Measurements from ENCODE around the gene CAMK4. TPM values are rescaled to one million over a fixed set of nuclear protein-coding genes. Genes with fewer than 3 reads are reported as not detected.

Gene CAMK4
- total RNA-seq, 4 donors from 2014 or later = 0.49 to 4.1 (median 0.94) TPM

DNA sequence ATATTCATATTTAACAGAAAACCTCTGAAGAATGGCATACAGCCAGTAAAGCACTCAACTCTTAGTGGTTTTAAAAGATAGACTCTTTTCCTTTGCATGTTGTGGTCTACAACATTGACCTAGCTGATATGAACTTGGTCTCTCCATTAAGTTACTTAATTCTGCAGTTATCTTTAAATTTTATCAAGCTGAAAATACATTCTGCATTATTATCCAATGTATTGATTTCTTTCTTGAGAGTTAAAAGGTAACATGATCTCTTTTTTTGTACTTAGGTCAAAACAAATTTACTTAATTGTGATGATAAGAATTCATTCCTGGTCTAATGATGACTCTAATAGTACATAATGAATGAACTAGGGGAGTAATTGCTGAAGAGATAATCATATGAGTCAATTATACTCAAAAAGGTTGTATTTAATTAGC, 155.2 kb downstream of the CAMK4 start:
- H3K4me3 ChIP-seq (ENCODE audit: low read depth, poor library complexity, severe bottlenecking) = no peak overlapping the region
- DNase-seq (ENCODE audit: low spot score in 2 of 2) = no peak
- TF ChIP-seq POLR2A (IDR thresholded peaks at IDR 0.05) = no peak
- TF ChIP-seq, protein P1, sequence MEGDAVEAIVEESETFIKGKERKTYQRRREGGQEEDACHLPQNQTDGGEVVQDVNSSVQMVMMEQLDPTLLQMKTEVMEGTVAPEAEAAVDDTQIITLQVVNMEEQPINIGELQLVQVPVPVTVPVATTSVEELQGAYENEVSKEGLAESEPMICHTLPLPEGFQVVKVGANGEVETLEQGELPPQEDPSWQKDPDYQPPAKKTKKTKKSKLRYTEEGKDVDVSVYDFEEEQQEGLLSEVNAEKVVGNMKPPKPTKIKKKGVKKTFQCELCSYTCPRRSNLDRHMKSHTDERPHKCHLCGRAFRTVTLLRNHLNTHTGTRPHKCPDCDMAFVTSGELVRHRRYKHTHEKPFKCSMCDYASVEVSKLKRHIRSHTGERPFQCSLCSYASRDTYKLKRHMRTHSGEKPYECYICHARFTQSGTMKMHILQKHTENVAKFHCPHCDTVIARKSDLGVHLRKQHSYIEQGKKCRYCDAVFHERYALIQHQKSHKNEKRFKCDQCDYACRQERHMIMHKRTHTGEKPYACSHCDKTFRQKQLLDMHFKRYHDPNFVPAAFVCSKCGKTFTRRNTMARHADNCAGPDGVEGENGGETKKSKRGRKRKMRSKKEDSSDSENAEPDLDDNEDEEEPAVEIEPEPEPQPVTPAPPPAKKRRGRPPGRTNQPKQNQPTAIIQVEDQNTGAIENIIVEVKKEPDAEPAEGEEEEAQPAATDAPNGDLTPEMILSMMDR (IDR thresholded peaks at IDR 0.05) = no peak
- intact Hi-C loops (cut with DNase I; ENCODE audit: low total_unique reads) = no loop called here

DNA sequence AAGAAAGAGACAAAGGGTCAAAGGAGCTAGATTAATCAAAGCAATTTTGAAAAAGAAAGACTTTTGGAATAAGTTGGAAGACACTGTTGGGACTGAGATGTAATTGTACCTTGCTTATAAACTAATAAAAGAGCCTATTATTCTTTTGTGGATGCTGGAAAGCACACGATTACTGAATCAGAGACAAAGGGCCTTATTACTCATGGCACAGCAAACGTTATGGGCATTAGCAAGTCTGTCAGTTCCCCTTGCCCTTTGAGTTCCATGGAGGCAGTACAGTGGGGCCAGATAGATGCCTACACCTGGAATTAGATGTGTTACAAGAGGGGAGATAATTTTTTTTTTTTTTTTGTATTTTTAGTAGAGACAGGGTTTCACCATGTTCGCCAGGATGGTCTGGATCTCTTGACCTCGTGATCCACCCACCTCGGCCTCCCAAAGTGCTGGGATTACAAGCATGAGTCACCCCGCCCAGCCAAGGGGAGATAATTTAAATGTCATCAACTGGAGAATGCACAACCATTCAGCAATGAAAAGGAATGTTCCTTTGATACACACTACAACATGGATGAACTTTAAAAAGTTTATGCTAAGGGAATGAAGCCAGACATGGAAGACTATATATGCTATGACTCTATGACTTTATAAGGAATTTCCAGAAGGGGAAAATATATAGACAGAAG, 159.2 kb downstream of the CAMK4 start:
- DNase-seq (ENCODE audit: low spot score in 2 of 2) = no peak
- no peak overlapping the region for H3K4me3 ChIP-seq (ENCODE audit: low read depth, poor library complexity, severe bottlenecking)
- 83% methylated on average over 6 of the region's 6 CpGs for WGBS, 2 donors
- TF ChIP-seq, protein P1 (IDR thresholded peaks at IDR 0.05) = no peak
- no peak for TF ChIP-seq POLR2A (IDR thresholded peaks at IDR 0.05)
- intact Hi-C loops (cut with DNase I; ENCODE audit: low total_unique reads) = no loop called here

DNA sequence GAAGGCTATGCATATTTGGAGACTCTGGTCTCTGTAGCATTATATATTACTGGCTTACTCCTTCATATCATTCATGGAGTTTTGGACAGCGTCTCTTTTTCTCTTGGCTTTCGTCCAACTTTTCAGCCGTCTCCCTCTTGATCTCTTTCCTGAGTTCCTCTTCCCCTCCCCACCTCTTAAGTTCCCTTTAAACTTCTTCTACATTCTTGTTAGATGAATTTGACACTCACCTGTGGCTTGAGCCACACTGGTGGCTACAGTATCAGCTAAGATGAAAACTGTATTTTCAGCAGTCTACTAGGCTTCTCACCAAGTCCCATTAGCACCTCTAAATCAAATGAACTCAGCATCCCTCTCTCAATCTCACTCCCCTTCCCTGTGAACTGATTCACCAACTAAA, 160.0 kb downstream of the CAMK4 start:
- no peak for DNase-seq (ENCODE audit: low spot score in 2 of 2)
- H3K4me3 ChIP-seq (ENCODE audit: low read depth, poor library complexity, severe bottlenecking) = no peak overlapping the region
- WGBS, 2 donors = 10 to 11% methylated on average over 3 of the region's 3 CpGs
- TF ChIP-seq, protein P1 (IDR thresholded peaks at IDR 0.05) = no peak
- no peak for TF ChIP-seq POLR2A (IDR thresholded peaks at IDR 0.05)
- intact Hi-C loops (cut with DNase I; ENCODE audit: low total_unique reads) = no loop called here

DNA sequence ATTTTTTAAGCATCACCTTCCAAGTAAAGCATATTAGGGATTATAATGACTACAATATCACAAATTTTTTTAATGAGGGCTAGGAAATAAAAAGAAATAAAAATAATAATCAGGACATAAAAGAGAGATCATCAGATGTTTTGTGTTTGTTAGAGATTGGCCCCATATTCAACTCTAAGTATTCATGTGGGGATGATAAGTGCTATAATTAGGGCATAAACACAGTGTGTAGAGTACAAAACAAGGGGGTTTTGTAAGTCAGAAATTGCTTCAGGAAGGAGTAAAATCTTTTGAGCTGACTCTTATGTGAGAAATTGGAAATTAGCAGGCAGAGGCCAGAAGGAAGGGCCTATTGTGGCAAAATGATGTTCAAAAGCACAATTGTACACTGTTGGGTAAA, 160.9 kb downstream of the CAMK4 start:
- no peak for TF ChIP-seq POLR2A (IDR thresholded peaks at IDR 0.05)
- TF ChIP-seq, protein P1 (IDR thresholded peaks at IDR 0.05) = no peak
- DNase-seq (ENCODE audit: low spot score in 2 of 2) = no peak
- intact Hi-C loops (cut with DNase I; ENCODE audit: low total_unique reads) = no loop called here
- no peak overlapping the region for H3K4me3 ChIP-seq (ENCODE audit: low read depth, poor library complexity, severe bottlenecking)

DNA sequence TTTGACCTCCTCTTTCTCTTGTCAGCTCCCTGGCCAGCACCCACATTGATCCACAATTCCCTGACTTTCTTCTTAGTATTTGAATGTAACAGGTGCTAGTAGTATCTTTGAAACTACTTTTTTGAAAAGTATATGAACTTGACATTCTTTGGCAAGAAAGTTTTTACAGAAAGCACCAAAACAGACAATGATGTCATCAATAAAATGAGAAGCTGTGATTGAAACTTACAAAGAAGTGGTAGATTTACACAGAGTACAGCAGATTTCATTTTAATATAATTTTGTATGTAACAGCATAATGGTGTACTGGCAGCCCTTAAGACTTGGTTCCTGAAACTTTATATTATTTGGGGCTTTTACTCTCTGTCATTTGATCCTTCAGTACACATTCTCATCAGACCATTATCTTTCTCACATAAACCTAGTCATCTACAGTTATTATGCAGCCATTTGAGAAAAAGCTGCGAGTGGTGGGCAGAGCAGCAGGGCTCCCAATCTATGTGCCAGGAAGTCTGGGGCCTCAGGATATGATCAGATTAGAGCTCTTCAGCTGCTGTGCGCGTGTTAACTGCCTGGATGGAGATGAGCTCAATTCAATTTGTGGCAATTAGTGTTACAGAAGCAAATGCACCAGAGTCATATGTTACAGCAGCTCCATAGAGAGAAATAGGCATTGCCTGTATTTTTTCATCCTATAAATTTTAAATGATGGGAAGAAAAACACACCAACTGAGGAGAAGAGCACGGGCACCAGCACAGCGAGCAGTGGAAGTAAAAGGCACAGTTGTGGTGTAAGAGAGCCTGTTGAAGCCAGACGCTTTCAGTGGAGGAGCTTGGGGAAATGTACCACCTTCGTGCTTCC, 162.0 kb downstream of the CAMK4 start:
- 70% methylated on average over 7 of the region's 7 CpGs for WGBS, 2 donors
- intact Hi-C loops (cut with DNase I; ENCODE audit: low total_unique reads) = no loop called here
- no peak overlapping the region for H3K4me3 ChIP-seq (ENCODE audit: low read depth, poor library complexity, severe bottlenecking)
- TF ChIP-seq, protein P1 (IDR thresholded peaks at IDR 0.05) = no peak
- no peak for TF ChIP-seq POLR2A (IDR thresholded peaks at IDR 0.05)
- no peak for DNase-seq (ENCODE audit: low spot score in 2 of 2)
